ENCODE measurements around the gene ABCA4. TPM values are rescaled to one million over a fixed set of nuclear protein-coding genes. Genes with fewer than 3 reads are reported as not detected.
"Not testable (repeated sequence)": the region's sequence is repeated elsewhere in the genome, so short reads cannot be mapped to it uniquely, and the experiment has no call there.

Gene ABCA4
- total RNA-seq (1 to 10 TPM in 1 of 5 donors, under 1 TPM in 1, not detected in 3; 0.37 to 1.2 TPM), polyA plus RNA-seq (under 1 TPM in 1 of 3 donors, not detected in 2; 0.08 TPM)
- long read RNA-seq, donor 1 = 0 reads
- long read RNA-seq, donor 2 = 0 reads
- long read RNA-seq, donor 3 = 0 reads
- long read RNA-seq, donor 4 = 0 reads
- long read RNA-seq, donor 5 = 0 reads
- long read RNA-seq, donor 6 = 0 reads
- long read RNA-seq, donor 7 = 0 reads
- long read RNA-seq, donor 8 = 0 reads
- long read RNA-seq, donor 9 = 0 reads
- long read RNA-seq, donor 10 = 0 reads

- Histone ChIP-seq H3K9me3 (no peaks in the 10 kb centered on the region), H3K27ac (no peak within 1 kb of the TSS), H3K4me1 (no peaks in the 10 kb centered on the region), H3K36me3 (no peaks in the 10 kb centered on the region), H3K4me3 (no peak within 1 kb of the TSS), H3K27me3 (peaks cover 0 to 5% (median 0%) of the 10 kb centered on the region in 3 donors)
- intact Hi-C loops (cut with DNase I; ENCODE audit: low total_unique reads) = no loop called here
- no peak for DNase-seq
- WGBS, 5 donors = 90 to 94% (median 91%) methylated on average over 9 of the region's 9 CpGs
- no peak for TF ChIP-seq EP300 (IDR thresholded peaks at IDR 0.05)
- TF ChIP-seq POLR2AphosphoS5 (IDR thresholded peaks at IDR 0.05) = no peak
- no peak for TF ChIP-seq POLR2A (IDR thresholded peaks at IDR 0.05)
- no peak for TF ChIP-seq CTCF (IDR thresholded peaks at IDR 0.05)
Measured at GRCh38 chr1:94120991-94121390, at the start of gene ABCA4. ABCA4 (minus strand) TSS chr1:94121148; CDS start chr1:94121045, 103 bp downstream.

- TF ChIP-seq POLR2AphosphoS5 (IDR thresholded peaks at IDR 0.05) (no peak), POLR2A (IDR thresholded peaks at IDR 0.05) (no peak), CTCF (IDR thresholded peaks at IDR 0.05) (no peak), EP300 (IDR thresholded peaks at IDR 0.05) (no peak)
- H3K4me1 ChIP-seq = no peaks in the 10 kb centered on the region
- WGBS, 5 donors = 82 to 96% (median 88%) methylated on average over 3 of the region's 3 CpGs
- H3K27me3 ChIP-seq = no peaks in the 10 kb centered on the region
- peaks cover 0 to 3% (median 0%) of the 10 kb centered on the region in 4 donors for H3K9me3 ChIP-seq
- H3K36me3 ChIP-seq = peaks cover 0 to 23% (median 20%) of the 10 kb centered on the region in 4 donors
- DNase-seq = no peak
- no peak overlapping the region for H3K27ac ChIP-seq
- no peak overlapping the region for H3K4me3 ChIP-seq
- intact Hi-C loops (cut with DNase I; ENCODE audit: low total_unique reads) = no loop called here
Measured at GRCh38 chr1:94169126-94169525, 48.2 kb upstream of the ABCA4 start.

- WGBS, 5 donors = 91 to 98% (median 93%) methylated on average over 5 of the region's 5 CpGs
- DNase-seq = no peak
- Histone ChIP-seq H3K36me3 (peaks cover 0 to under 1% (median 0%) of the 10 kb centered on the region in 4 donors), H3K27ac (no peak overlapping the region), H3K9me3 (peaks cover 0 to 3% (median 0%) of the 10 kb centered on the region in 4 donors), H3K27me3 (no peaks in the 10 kb centered on the region), H3K4me3 (no peak overlapping the region), H3K4me1 (no peaks in the 10 kb centered on the region)
- no peak for TF ChIP-seq EP300 (IDR thresholded peaks at IDR 0.05)
- no peak for TF ChIP-seq CTCF (IDR thresholded peaks at IDR 0.05)
- TF ChIP-seq POLR2AphosphoS5 (IDR thresholded peaks at IDR 0.05) = no peak
- TF ChIP-seq POLR2A (IDR thresholded peaks at IDR 0.05) = no peak
- intact Hi-C loops (cut with DNase I; ENCODE audit: low total_unique reads) = no loop called here
Measured at GRCh38 chr1:94165843-94166242, 44.9 kb upstream of the ABCA4 start.

- H3K27me3 ChIP-seq; H3K4me1 ChIP-seq; DNase-seq; H3K36me3 ChIP-seq; intact Hi-C loops (cut with DNase I; ENCODE audit: low total_unique reads); H3K27ac ChIP-seq; H3K4me3 ChIP-seq; H3K9me3 ChIP-seq: not testable (repeated sequence)
- 71 to 93% (median 84%) methylated on average over 2 of the region's 2 CpGs for WGBS, 5 donors
Measured at GRCh38 chr1:94164885-94165284, 43.9 kb upstream of the ABCA4 start.

- H3K36me3 ChIP-seq; DNase-seq; intact Hi-C loops (cut with DNase I; ENCODE audit: low total_unique reads); H3K9me3 ChIP-seq; H3K4me3 ChIP-seq; H3K27ac ChIP-seq; H3K27me3 ChIP-seq; H3K4me1 ChIP-seq: not testable (repeated sequence)
- 85 to 100% (median 96%) methylated on average over 1 of the region's 1 CpG for WGBS, 5 donors
Measured at GRCh38 chr1:94164121-94164520, 43.2 kb upstream of the ABCA4 start.

GRCh38 chr1:94163249-94163648, 42.3 kb upstream of the ABCA4 start:
- H3K9me3 ChIP-seq; H3K36me3 ChIP-seq; DNase-seq; H3K27ac ChIP-seq; intact Hi-C loops (cut with DNase I; ENCODE audit: low total_unique reads); H3K4me1 ChIP-seq; H3K4me3 ChIP-seq; H3K27me3 ChIP-seq: not testable (repeated sequence)
- 85 to 90% (median 86%) methylated on average over 5 of the region's 5 CpGs for WGBS, 5 donors

Data from stomach (tissue), 19 donors.